AG04450 (cell line): Measurements from ENCODE around the gene MACF1. TPM values are rescaled to one million over a fixed set of nuclear protein-coding genes. Genes with fewer than 3 reads are reported as not detected.

Experiments
- CTCF ChIA-PET: fragments of 300-600, 350-600 bp; formaldehyde crosslinking; extraction: SDS; loops from one replicate; lab custom pipeline; 2022; ENCODE audit warnings: antibody characterized with exemption, inconsistent platforms; lab: Charles Lee
- POLR2A ChIA-PET: fragments of 350-600 bp; formaldehyde crosslinking; extraction: SDS; loops from one replicate; lab custom pipeline; 2021; ENCODE audit warnings: antibody characterized with exemption, inconsistent platforms; lab: Yijun Ruan, JAX
- DNase-seq: peaks from one replicate; pipeline ENCODE4 v3.0.0-alpha.2; 2011; ENCODE audit warnings: low read depth, low spot score
- H3K27ac ChIP-seq: one replicate; pipeline ENCODE4 v1.5.1; 2012; ENCODE audit warnings: low read depth, low read length, control low read depth
- H3K27me3 ChIP-seq: one replicate; pipeline ENCODE4 v1.6.0; 2012; ENCODE audit warnings: low read length; ENCODE audit not compliant: control insufficient read depth, insufficient read depth
- H3K4me3 ChIP-seq: 2 replicates; pipeline ENCODE4 v1.5.1; 2011; ENCODE audit warnings: mild to moderate bottlenecking, low read depth, low read length, control low read depth
- H3K9me3 ChIP-seq: 2 replicates; pipeline ENCODE4 v1.5.1; 2012; ENCODE audit warnings: low read length; ENCODE audit not compliant: control insufficient read depth, insufficient read depth
- CTCF ChIP-seq: IDR thresholded peaks from 2 replicates; pipeline ENCODE4 v1.5.1; 2011; ENCODE audit warnings: low read depth, low read length, control low read depth, inconsistent platforms
- polyA plus RNA-seq: library from polyadenylated mRNA; depleted of rRNA; stranded (reverse); fragments of >200 nt; gene quantifications from 2 replicates; pipeline ENCODE4 v1.2.3, GENCODE V29; 2011

The MACF1 gene
- polyA plus RNA-seq, 1 experiment, result 118 TPM

GRCh38 chr1:39481289-39481688 lies 276.8 kb downstream of the MACF1 start:
- ChIA-PET POLR2A (no interaction called here), CTCF (interaction anchor here (1.0 kb wide), 1 partner anchor 57 kb away, joined by 4 read pairs; no protein-coding TSS in a partner anchor)
- H3K9me3 ChIP-seq, result no peaks in the 10 kb centered on the region
- DNase-seq, result no peak
- H3K27ac ChIP-seq, result no peak overlapping the region
- H3K27me3 ChIP-seq, result no peaks in the 10 kb centered on the region
- no peak overlapping the region for H3K4me3 ChIP-seq
- TF ChIP-seq CTCF, result no peak

GRCh38 chr1:39483276-39483675 lies 278.8 kb downstream of the MACF1 start:
- no peak for TF ChIP-seq CTCF
- Histone ChIP-seq H3K27me3 (no peaks in the 10 kb centered on the region), H3K27ac (no peak overlapping the region), H3K9me3 (no peaks in the 10 kb centered on the region), H3K4me3 (no peak overlapping the region)
- no peak for DNase-seq
- POLR2A ChIA-PET, result no interaction called here
- CTCF ChIA-PET, result no interaction called here

GRCh38 chr1:39484564-39484963 lies 280.1 kb downstream of the MACF1 start:
- no peak for TF ChIP-seq CTCF
- ChIA-PET POLR2A (no interaction called here), CTCF (no interaction called here)
- H3K9me3 ChIP-seq, result no peaks in the 10 kb centered on the region
- no peak overlapping the region for H3K4me3 ChIP-seq
- H3K27ac ChIP-seq, result no peak overlapping the region
- no peaks in the 10 kb centered on the region for H3K27me3 ChIP-seq
- DNase-seq, result no peak

- DNase-seq, result no peak
- POLR2A ChIA-PET, result no interaction called here
- CTCF ChIA-PET, result interaction anchor here (1.4 kb wide), 1 partner anchor 54 kb away, joined by 3 read pairs; no protein-coding TSS in a partner anchor
Observed at GRCh38 chr1:39485046-39485803, 280.7 kb downstream of the MACF1 start.

More at GRCh38 chr1:39485046-39485803, 280.7 kb downstream of the MACF1 start:
- TF ChIP-seq CTCF, result no peak
- Histone ChIP-seq H3K27ac (no peak overlapping the region), H3K4me3 (no peak overlapping the region), H3K9me3 (no peaks in the 10 kb centered on the region), H3K27me3 (peaks cover under 1% of the 10 kb centered on the region)
